Caco-2 (cell line): Measurements from ENCODE around the gene ANO3. TPM values are rescaled to one million over a fixed set of nuclear protein-coding genes. Genes with fewer than 3 reads are reported as not detected.

Source experiments
- BruUV-seq: library from RNA; stranded (reverse); fragments of 400-500 nt; replicated peaks from 2 replicates; lab custom pipeline; 2021; lab: Mats Ljungman, UMichigan
- CTCF ChIA-PET: fragments of 300-600 bp; sonication (Branson Sonifier 250); formaldehyde crosslinking; loops from one replicate; lab custom pipeline; 2022; ENCODE audit warnings: antibody characterized with exemption; lab: Charles Lee
- POLR2A ChIA-PET: fragments of 300-600 bp; sonication (Branson Sonifier 250); formaldehyde crosslinking; loops from one replicate; lab custom pipeline; 2022; ENCODE audit warnings: antibody characterized with exemption; lab: Charles Lee
- DNase-seq, 2 experiments: peaks; one replicate each; pipeline versions ENCODE4 v3.0.0 to v3.0.0-alpha.2; 2020 to 2022
- H3K27me3 ChIP-seq: replicated peaks from 2 replicates; pipeline ENCODE4 v1.6.0; 2011; ENCODE audit warnings: low read length; ENCODE audit not compliant: control insufficient read depth, insufficient read depth
- H3K36me3 ChIP-seq: 2 replicates; pipeline ENCODE4 v1.5.1; 2011; ENCODE audit warnings: low read length; ENCODE audit not compliant: control insufficient read depth, insufficient read depth
- H3K4me1 ChIP-seq: fragments of 250-450 bp; sonication (Bioruptor Pico); 2 replicates; pipeline ENCODE4 v1.5.1; 2020; ENCODE audit warnings: mild to moderate bottlenecking
- H3K4me3 ChIP-seq: 2 replicates; pipeline ENCODE4 v1.5.1; 2011; ENCODE audit warnings: low read depth, mild to moderate bottlenecking, control low read depth, low read length
- H3K9me3 ChIP-seq: fragments of 250-450 bp; sonication (Bioruptor Pico); 2 replicates; pipeline ENCODE4 v1.5.1; 2020; ENCODE audit warnings: mild to moderate bottlenecking, moderate library complexity
- H3K27ac Mint-ChIP-seq: one replicate; pipeline ENCODE4 v1.8.0; 2022; ENCODE audit warnings: mixed read lengths; ENCODE audit not compliant: unreplicated experiment
- H3K27me3 Mint-ChIP-seq: one replicate; pipeline ENCODE4 v1.8.0; 2022; ENCODE audit warnings: mixed read lengths; ENCODE audit not compliant: insufficient read depth, unreplicated experiment
- H3K36me3 Mint-ChIP-seq: one replicate; pipeline ENCODE4 v1.8.0; 2022; ENCODE audit warnings: mild to moderate bottlenecking, mixed read lengths; ENCODE audit not compliant: insufficient read depth, unreplicated experiment
- H3K4me1 Mint-ChIP-seq: one replicate; pipeline ENCODE4 v1.8.0; 2022; ENCODE audit warnings: low read depth, mixed read lengths; ENCODE audit not compliant: unreplicated experiment
- H3K4me3 Mint-ChIP-seq: one replicate; pipeline ENCODE4 v1.8.0; 2022; ENCODE audit warnings: mild to moderate bottlenecking, moderate library complexity, mixed read lengths; ENCODE audit not compliant: unreplicated experiment
- H3K9me3 Mint-ChIP-seq: one replicate; pipeline ENCODE4 v1.8.0; 2022; ENCODE audit warnings: mixed read lengths; ENCODE audit not compliant: unreplicated experiment
- intact Hi-C: fragments of 100-400 bp; cut with micrococcal nuclease; formaldehyde crosslinking; loops from one replicate; pipeline ENCODE4 v1.10.0; 2022; ENCODE audit not compliant: unreplicated experiment
- total RNA-seq: library from RNA; stranded (reverse); gene quantifications from 2 replicates; pipeline ENCODE4 v1.2.3, GENCODE V29; 2022
- TF ChIP-seq, protein P1 (sequence below), 2 experiments: fragments of 200-600 bp in 1 of 2; IDR thresholded peaks; 1 replicate in 1 of 2; 2 replicates in 1 of 2; pipeline versions ENCODE4 v1.5.1 to v1.8.0; 2011 to 2022; ENCODE audit warnings: antibody characterized with exemption in 1 of 2, control low read depth in 1 of 2, inconsistent platforms in 1 of 2, low read depth in 1 of 2, low read length in 1 of 2, mild to moderate bottlenecking in 1 of 2, moderate library complexity in 1 of 2; ENCODE audit not compliant: insufficient read depth in 1 of 2, severe bottlenecking in 1 of 2, unreplicated experiment in 1 of 2

The ANO3 gene
- total RNA-seq, 1 experiment from 2014 or later = not detected

DNA sequence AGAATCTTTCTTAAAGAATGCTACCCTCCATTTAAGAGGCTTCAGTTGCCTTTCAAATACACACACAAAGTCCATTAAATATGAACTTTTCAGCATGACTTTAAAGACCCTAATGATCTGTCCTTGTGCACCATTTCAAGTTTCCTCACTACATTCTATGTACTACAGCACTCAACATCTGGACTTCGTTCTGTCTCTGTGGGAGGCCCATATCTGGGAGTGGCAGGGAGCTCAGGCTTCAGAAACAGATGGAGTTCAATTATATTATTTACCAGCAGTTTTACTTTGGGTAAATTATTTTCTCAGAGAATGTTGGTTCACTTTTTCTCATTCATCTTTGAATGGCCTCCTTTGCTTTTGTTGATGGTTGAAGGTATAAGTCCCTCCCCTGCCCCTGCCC lies 67.4 kb downstream of the ANO3 start:
- Histone ChIP-seq H3K4me3 (no peak overlapping the region), H3K9me3 (no peaks in the 10 kb centered on the region), H3K36me3 (no peaks in the 10 kb centered on the region), H3K27me3 (no peaks in the 10 kb centered on the region), H3K4me1 (no peaks in the 10 kb centered on the region)
- TF ChIP-seq, protein P1, sequence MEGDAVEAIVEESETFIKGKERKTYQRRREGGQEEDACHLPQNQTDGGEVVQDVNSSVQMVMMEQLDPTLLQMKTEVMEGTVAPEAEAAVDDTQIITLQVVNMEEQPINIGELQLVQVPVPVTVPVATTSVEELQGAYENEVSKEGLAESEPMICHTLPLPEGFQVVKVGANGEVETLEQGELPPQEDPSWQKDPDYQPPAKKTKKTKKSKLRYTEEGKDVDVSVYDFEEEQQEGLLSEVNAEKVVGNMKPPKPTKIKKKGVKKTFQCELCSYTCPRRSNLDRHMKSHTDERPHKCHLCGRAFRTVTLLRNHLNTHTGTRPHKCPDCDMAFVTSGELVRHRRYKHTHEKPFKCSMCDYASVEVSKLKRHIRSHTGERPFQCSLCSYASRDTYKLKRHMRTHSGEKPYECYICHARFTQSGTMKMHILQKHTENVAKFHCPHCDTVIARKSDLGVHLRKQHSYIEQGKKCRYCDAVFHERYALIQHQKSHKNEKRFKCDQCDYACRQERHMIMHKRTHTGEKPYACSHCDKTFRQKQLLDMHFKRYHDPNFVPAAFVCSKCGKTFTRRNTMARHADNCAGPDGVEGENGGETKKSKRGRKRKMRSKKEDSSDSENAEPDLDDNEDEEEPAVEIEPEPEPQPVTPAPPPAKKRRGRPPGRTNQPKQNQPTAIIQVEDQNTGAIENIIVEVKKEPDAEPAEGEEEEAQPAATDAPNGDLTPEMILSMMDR (IDR thresholded peaks at IDR 0.05; ENCODE audit: insufficient read depth in 1 of 2, low read depth in 1 of 2, low read length in 1 of 2, severe bottlenecking in 1 of 2, unreplicated experiment in 1 of 2) = no peak
- Mint-ChIP-seq H3K4me3 (no peak overlapping the region), H3K27ac (no peak overlapping the region), H3K27me3 (peaks cover 3% of the 10 kb centered on the region), H3K36me3 (no peaks in the 10 kb centered on the region), H3K4me1 (no peaks in the 10 kb centered on the region), H3K9me3 (no peaks in the 10 kb centered on the region)
- POLR2A ChIA-PET = no interaction called here
- no TSS peak for BruUV-seq
- intact Hi-C loops = no loop called here
- no peak for DNase-seq
- CTCF ChIA-PET = no interaction called here

GRCh38 chr11:26410706-26411366 lies 78.9 kb downstream of the ANO3 start:
- Mint-ChIP-seq H3K27ac (no peak overlapping the region), H3K4me1 (no peaks in the 10 kb centered on the region), H3K27me3 (no peaks in the 10 kb centered on the region), H3K36me3 (no peaks in the 10 kb centered on the region), H3K4me3 (no peak overlapping the region), H3K9me3 (no peaks in the 10 kb centered on the region)
- no peaks in the 10 kb centered on the region for H3K4me1 ChIP-seq
- H3K9me3 ChIP-seq = no peaks in the 10 kb centered on the region
- ChIA-PET POLR2A (no interaction called here), CTCF (no interaction called here)
- intact Hi-C loops = no loop called here
- no peaks in the 10 kb centered on the region for H3K27me3 ChIP-seq
- no peak for DNase-seq
- no peaks in the 10 kb centered on the region for H3K36me3 ChIP-seq
- TF ChIP-seq, protein P1 (IDR thresholded peaks at IDR 0.05; ENCODE audit: insufficient read depth in 1 of 2, low read depth in 1 of 2, low read length in 1 of 2, severe bottlenecking in 1 of 2, unreplicated experiment in 1 of 2) = no peak
- no TSS peak for BruUV-seq
- H3K4me3 ChIP-seq = no peak overlapping the region

GRCh38 chr11:26412955-26413354 lies 81.0 kb downstream of the ANO3 start:
- BruUV-seq = no TSS peak
- H3K9me3 ChIP-seq = no peaks in the 10 kb centered on the region; the same call in 1 of the 2 replicates
- TF ChIP-seq, protein P1 (IDR thresholded peaks at IDR 0.05; ENCODE audit: insufficient read depth in 1 of 2, low read depth in 1 of 2, low read length in 1 of 2, severe bottlenecking in 1 of 2, unreplicated experiment in 1 of 2) = no peak
- H3K4me1 ChIP-seq = no peaks in the 10 kb centered on the region
- intact Hi-C loops = no loop called here
- Mint-ChIP-seq H3K4me3 (no peak overlapping the region), H3K4me1 (no peaks in the 10 kb centered on the region), H3K27ac (no peak overlapping the region), H3K36me3 (no peaks in the 10 kb centered on the region), H3K9me3 (no peaks in the 10 kb centered on the region), H3K27me3 (no peaks in the 10 kb centered on the region)
- H3K4me3 ChIP-seq = no peak overlapping the region
- no peaks in the 10 kb centered on the region for H3K27me3 ChIP-seq
- DNase-seq = no peak
- ChIA-PET POLR2A (no interaction called here), CTCF (no interaction called here)
- no peaks in the 10 kb centered on the region for H3K36me3 ChIP-seq
